C4-2B (cell line): Measurements from ENCODE around the gene KCNQ1.

Experiments
- H3K27ac ChIP-seq: fragments of 450-650 bp; 2 replicates; pipeline ENCODE4 v1.5.1; 2017
- CTCF ChIP-seq: fragments of 450-650 bp; conservative IDR thresholded peaks from 2 replicates; pipeline ENCODE4 v1.5.1; 2017; ENCODE audit warnings: mild to moderate bottlenecking
- ZFX ChIP-seq: fragments of 450-650 bp; IDR thresholded peaks from 2 replicates; pipeline ENCODE4 v1.6.1; 2017

The KCNQ1 gene

GRCh38 chr11:2751523-2752203 lies 306.9 kb downstream of the KCNQ1 start:
- TF ChIP-seq ZFX (no peak), CTCF (no peak)
- no peak overlapping the region for H3K27ac ChIP-seq

- H3K27ac ChIP-seq: no peak overlapping the region
- no peak for TF ChIP-seq CTCF
- TF ChIP-seq ZFX: no peak
These were observed 307.5 kb downstream of the KCNQ1 start for GRCh38 chr11:2752204-2752770.

GRCh38 chr11:2752923-2753322 lies 308.1 kb downstream of the KCNQ1 start:
- TF ChIP-seq CTCF (no peak), ZFX (no peak)
- H3K27ac ChIP-seq: no peak overlapping the region

GRCh38 chr11:2754008-2754407 lies 309.2 kb downstream of the KCNQ1 start:
- no peak for TF ChIP-seq ZFX
- TF ChIP-seq CTCF: no peak
- H3K27ac ChIP-seq: no peak overlapping the region

GRCh38 chr11:2755071-2755470 lies 310.3 kb downstream of the KCNQ1 start:
- no peak overlapping the region for H3K27ac ChIP-seq
- TF ChIP-seq ZFX (no peak), CTCF (no peak)

- TF ChIP-seq ZFX: no peak
These were observed 313.9 kb downstream of the KCNQ1 start for GRCh38 chr11:2758751-2759150.

GRCh38 chr11:2759228-2760195 lies 314.7 kb downstream of the KCNQ1 start:
- TF ChIP-seq CTCF (no peak), ZFX (no peak)
- H3K27ac ChIP-seq: no peak overlapping the region

More at GRCh38 chr11:2758751-2759150, 313.9 kb downstream of the KCNQ1 start:
- no peak overlapping the region for H3K27ac ChIP-seq
